ENCODE measurements around the gene YPEL5.

YPEL5 gene

DNA sequence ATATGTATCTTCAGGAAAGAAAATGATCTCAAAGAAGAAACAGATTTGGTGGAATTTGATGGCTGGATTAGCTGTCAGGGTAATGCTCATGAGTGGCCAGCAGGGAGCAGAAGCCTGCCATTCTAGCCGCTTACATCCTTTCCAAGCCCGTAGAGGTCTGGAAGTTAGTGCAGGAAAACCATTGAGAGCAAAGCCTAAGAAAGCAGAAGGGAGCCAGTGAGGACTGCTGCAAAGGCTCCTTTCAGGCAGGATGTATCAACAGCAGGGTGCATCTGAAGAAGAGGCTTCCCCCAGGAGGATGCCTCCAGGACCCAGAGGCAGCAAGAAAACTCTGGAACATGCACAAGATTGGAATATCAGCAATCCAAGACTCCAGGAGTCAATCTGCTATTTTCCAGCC lies 61.6 kb downstream of the YPEL5 start:
- DNase-seq, result peak; percentile 23

DNA sequence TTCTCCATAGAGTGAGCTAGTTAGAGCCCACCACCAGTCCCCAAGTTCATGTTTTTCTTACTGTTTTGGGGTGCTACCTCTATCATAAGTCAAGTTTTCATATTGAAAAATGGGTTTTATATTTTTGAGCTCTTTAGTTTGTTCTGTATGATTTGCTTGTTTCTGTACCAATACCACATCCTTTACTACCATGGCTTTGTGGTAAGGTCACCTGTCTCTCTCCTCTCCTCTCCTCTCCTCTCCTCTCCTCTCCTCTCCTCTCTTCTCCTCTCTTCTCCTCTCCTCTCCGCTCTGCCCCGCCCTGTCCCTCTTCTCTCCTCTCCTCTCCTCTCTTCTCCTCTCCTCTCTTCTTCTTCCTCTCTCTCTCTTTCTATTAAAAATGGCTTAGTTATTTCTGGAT lies 62.4 kb downstream of the YPEL5 start:
- DNase-seq, result no peak
